ENCODE measurements around the gene SERTAD1.

The SERTAD1 gene

DNA sequence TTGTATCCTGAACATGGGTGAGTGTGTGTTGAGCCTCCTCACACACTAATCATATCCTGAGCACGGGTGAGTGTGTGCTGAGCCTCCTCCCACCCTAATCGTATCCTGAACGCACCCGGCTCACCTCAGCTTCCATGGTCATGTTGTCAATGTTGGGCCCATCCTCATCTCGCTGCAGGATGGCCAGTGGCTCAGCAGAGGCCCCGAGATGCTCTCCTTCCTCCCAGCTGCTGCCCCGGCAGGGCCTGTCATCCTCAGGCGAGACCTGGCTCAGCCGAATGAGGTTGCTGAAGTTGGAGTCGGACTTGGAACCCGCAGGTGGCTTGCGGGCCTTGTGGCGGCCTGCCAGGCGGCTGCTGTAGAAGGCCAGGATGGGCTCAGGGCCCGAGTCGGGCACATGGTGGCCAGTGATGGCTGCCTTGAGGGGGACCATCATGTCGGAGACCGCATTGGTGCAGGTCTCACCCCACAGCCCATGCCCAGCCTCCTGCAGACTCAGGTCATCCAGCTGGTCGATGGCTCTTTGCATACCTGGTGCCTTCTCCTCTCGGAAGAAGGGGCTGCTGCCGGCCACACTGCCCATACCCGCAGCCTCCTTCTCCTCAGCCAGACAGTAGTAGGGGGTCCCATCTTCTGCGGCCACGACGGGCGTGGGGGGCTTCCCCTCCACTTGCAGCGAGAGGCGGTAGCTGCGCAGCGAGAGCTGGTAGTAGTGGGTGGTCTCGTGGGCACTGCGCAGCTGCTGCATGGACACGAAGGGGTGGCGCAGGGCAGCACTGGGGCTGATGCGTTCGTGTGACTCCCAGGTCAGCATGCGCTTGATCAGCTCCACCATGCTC lies 45.4 kb downstream of the SERTAD1 start:
- in situ Hi-C loops (cut with MboI; ENCODE audit: low sequenced_read_pairs) = no loop called here

DNA sequence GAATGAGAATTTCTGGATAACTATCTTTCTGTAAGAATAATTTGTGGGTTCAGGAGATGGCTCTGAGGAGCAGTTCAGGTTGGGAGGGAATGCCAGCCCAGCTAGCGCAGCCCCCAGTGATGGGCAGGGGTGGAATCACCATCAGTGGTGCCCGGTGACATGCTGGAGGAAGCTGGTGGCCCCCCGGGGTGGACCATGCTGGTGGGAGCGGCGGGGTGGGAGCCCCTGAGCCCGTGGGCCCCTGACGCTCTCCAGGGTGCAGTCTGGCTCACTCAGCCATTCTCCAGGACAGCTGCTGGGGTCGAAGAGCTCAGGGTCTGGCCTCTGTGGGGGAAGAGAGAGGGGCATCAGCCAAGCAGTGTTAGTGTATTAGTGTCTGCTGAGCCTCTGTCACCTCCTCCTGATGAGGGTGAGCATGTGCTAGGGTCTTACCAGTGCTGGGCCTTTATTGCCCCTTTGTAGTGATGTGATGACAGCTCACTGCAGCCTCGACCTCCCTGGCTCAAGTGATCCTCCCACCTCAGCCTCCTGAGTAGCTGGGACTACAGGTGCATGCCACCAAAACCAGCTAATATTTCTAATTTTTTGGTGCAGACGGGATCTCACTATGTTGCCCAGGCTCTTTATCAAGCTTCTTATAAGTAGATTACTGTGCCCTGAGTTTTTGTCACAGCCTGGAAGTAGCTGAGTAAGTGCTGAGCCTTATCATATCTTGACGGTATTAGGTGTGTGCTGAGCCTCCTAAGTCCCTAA lies 46.2 kb downstream of the SERTAD1 start:
- in situ Hi-C loops (cut with MboI; ENCODE audit: low sequenced_read_pairs) = no loop called here

DNA sequence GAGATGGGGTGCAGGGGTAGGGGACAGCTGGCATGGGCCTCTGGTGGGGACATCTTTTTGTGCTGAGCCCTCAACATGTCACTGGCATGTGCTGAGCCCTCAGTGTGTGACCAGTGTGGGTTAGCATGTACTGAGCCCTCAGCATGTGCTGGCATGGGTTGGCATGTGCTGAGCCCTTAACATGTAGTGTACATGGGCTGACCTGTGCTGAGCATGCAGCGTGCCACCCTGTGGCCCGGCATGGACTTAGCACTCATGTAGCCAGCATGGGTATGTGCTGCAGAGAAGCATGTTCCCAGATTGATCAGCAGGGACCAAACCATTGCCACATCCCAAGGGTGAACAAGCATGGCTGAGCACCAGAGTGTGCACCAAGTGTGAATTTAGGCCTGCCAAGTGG lies 47.3 kb downstream of the SERTAD1 start:
- in situ Hi-C loops (cut with MboI; ENCODE audit: low sequenced_read_pairs) = no loop called here

DNA sequence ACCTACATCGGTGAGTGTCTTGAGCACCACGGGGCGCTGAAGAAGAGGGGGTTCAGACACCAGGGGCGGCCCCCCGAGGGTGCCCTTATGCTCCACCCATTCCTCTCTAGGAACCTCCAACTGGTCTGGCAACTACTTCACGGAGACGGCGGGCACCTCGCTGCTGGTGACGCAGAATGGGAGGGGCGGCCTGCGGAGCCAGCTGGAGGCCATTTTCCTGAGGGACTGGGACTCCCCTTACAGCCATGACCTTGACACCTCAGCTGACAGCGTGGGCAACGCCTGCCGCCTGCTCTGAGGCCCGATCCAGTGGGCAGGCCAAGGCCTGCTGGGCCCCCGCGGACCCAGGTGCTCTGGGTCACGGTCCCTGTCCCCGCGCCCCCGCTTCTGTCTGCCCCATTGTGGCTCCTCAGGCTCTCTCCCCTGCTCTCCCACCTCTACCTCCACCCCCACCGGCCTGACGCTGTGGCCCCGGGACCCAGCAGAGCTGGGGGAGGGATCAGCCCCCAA lies 47.9 kb downstream of the SERTAD1 start:
- in situ Hi-C loops (cut with MboI; ENCODE audit: low sequenced_read_pairs) = no loop called here

DNA sequence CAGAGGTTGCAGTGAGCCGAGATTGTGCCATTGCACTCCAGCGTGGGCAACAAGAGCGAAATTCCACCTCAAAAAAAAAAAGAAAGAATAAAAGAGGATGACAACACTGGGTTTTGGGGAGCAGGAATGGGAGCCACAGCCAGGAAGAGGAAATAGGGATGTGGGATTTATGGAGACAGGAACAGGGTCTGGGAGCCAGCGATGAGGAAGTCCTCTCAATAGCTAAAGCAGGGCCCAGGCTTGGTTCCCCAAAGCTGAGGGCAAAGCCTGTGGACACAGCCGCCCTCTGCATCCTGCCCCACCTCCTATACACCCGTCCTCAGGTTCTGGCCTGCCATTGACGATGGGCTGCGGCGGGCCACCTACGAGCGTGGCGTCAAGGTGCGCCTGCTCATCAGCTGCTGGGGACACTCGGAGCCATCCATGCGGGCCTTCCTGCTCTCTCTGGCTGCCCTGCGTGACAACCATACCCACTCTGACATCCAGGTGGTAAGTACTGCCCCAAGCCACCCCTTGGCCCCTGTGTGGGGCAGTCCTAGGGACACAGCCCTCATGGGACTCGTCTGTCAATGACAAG lies 49.4 kb downstream of the SERTAD1 start:
- in situ Hi-C loops (cut with MboI; ENCODE audit: low sequenced_read_pairs) = no loop called here

DNA sequence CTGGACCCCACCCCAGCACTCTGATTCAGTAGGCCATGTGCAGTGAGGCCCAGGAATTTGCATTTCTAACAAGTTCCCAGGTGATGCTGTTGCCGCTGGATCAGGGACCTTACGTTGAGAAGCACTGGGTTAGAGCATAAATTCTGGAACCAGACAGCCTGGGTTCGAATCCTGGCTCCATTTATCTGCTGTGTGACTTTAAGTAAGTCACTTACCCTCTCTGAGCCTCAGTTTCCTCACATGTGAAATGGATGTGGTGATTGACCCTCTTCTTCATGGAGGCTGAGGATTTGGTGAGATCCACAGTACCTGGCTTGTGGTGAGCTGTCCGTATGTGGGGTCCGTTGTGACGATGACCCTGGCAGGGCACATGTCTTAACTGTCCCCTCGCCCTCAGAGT lies 51.7 kb downstream of the SERTAD1 start:
- in situ Hi-C loops (cut with MboI; ENCODE audit: low sequenced_read_pairs) = no loop called here

DNA sequence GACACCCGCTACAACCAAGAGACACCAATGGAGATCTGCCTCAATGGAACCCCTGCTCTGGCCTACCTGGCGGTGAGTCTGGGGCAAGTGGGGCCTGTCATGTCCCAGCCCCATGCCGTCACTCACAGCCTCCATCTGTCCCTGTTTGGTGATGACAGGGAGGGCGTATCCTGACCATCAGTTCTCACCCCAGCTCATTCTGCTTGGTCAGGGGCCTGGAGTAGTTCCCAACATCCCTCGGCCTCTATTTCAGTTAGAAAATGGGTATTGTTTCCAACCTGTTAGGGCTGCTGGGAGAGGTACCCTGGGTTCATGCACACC lies 54.0 kb downstream of the SERTAD1 start:
- in situ Hi-C loops (cut with MboI; ENCODE audit: low sequenced_read_pairs) = no loop called here
